NCI-H1105 treated with DMSO at 0.1 percent for 48 hours (cell line): ENCODE results near the gene C11orf86.
"Not testable (repeated sequence)": the region's sequence is repeated elsewhere in the genome, so short reads cannot be mapped to it uniquely, and the experiment has no call there.

Experiments
- DNase-seq: peaks from one replicate; lab custom pipeline; 2025; lab: John Stamatoyannopoulos, UW

Gene C11orf86

GRCh38 chr11:66989360-66989759 is 14.3 kb downstream of the C11orf86 start:
- DNase-seq: not testable (repeated sequence)

GRCh38 chr11:66992041-66992440 is 16.9 kb downstream of the C11orf86 start:
- DNase-seq: no peak

GRCh38 chr11:66996609-66997273 is 21.6 kb downstream of the C11orf86 start:
- DNase-seq: no peak

- no peak for DNase-seq
These were observed 24.5 kb downstream of the C11orf86 start for GRCh38 chr11:66999555-66999954.

- DNase-seq: no peak
These were observed 26.2 kb downstream of the C11orf86 start for GRCh38 chr11:67001332-67001731.

GRCh38 chr11:67002297-67002913 is 27.3 kb downstream of the C11orf86 start:
- DNase-seq: no peak

GRCh38 chr11:67002921-67003411 is 27.9 kb downstream of the C11orf86 start:
- no peak for DNase-seq

- not testable (repeated sequence) for DNase-seq
These were observed 30.1 kb downstream of the C11orf86 start for GRCh38 chr11:67005200-67005599.

- peak; percentile 11 for DNase-seq
These were observed 31.2 kb downstream of the C11orf86 start for GRCh38 chr11:67006029-67006884.

GRCh38 chr11:67007126-67007525 is 32.0 kb downstream of the C11orf86 start:
- no peak for DNase-seq

- no peak for DNase-seq
These were observed 35.3 kb downstream of the C11orf86 start for GRCh38 chr11:67010296-67010905.

GRCh38 chr11:67013511-67014045 is 38.5 kb downstream of the C11orf86 start:
- no peak for DNase-seq

- no peak for DNase-seq
These were observed 39.2 kb downstream of the C11orf86 start for GRCh38 chr11:67014343-67014742.

- DNase-seq: no peak
These were observed 39.9 kb downstream of the C11orf86 start for GRCh38 chr11:67015048-67015447.

- DNase-seq: no peak
These were observed 41.4 kb downstream of the C11orf86 start for GRCh38 chr11:67016550-67016949.

GRCh38 chr11:67020949-67021348 is 45.8 kb downstream of the C11orf86 start:
- no peak for DNase-seq

- peak; percentile 52 for DNase-seq
These were observed 47.3 kb downstream of the C11orf86 start for GRCh38 chr11:67022341-67022933.

- DNase-seq: no peak
These were observed 48.2 kb downstream of the C11orf86 start, which contains the start of gene SYT12 for GRCh38 chr11:67022961-67023956. Gene SYT12 (plus strand): TSS chr11:67023134. CDS start chr11:67030145, 7,011 bp downstream.

GRCh38 chr11:67023957-67024353 is 48.9 kb downstream of the C11orf86 start:
- DNase-seq: no peak

- no peak for DNase-seq
These were observed 49.3 kb downstream of the C11orf86 start for GRCh38 chr11:67024410-67024809.
